CD4-positive, alpha-beta T cell treated with Interleukin-21 for 1 hour (primary cell): ENCODE data around the gene SPEG.
A peak's percentile ranks its signal among the peaks of the same experiment; 100 is the strongest.

ENCODE experiments used
- DNase-seq: peaks from one replicate; pipeline ENCODE4 v3.0.0-alpha.2; 2020

The SPEG gene

DNA sequence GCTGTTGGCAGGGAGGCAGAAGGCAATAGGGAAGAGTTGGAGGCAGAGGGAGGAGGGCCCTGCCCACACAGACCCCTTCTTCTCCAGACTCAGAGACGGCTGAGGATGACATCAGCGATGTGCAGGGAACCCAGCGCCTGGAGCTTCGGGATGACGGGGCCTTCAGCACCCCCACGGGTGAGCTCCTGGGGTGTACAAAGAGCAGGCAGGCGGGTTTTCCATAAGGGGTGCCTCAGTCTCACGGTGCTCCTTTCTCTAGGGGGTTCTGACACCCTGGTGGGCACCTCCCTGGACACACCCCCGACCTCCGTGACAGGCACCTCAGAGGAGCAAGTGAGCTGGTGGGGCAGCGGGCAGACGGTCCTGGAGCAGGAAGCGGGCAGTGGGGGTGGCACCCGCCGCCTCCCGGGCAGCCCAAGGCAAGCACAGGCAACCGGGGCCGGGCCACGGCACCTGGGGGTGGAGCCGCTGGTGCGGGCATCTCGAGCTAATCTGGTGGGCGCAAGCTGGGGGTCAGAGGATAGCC, 10.0 kb downstream of the SPEG start:
- no peak for DNase-seq

DNA sequence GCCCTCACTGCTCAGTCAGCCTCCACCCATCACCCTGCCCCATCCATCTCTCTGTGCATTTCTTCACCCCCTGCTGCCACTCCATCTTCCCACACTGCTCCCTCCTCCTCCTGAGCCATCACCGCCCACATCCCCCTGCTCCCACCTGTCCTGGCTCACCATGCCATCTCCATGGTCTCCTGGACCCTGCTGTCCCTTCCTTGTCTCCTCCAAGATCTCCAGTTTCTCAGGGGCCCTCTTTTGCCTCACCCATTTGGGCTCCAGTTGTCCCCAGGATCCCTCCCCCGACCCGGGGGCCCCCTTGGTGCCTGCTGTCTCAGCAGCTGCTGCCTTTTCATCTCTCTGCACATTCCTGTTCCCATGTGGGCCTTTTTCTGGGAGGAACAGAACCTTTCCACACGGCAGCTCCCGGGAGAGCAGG, 10.6 kb downstream of the SPEG start:
- no peak for DNase-seq

DNA sequence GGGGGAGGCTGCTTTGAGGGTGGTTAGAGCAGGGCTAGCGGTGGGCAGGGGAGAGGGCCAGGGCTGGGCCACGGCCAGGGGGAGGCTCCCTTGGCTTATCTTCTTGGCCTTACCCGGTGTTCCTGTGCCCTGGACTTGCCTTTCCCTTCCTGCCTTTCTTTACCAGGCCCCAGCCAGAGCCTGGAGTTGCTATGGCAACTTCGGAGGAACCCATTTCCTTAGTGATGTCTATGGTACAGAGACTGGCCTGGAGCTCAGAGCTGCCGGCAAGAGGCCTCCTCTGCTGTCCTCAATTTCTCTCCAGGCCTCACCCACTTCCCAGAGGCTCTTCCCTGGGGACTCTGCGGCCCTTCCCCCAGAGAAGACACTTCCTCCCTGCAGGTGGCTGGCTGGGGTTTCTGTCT, 11.5 kb downstream of the SPEG start:
- no peak for DNase-seq

DNA sequence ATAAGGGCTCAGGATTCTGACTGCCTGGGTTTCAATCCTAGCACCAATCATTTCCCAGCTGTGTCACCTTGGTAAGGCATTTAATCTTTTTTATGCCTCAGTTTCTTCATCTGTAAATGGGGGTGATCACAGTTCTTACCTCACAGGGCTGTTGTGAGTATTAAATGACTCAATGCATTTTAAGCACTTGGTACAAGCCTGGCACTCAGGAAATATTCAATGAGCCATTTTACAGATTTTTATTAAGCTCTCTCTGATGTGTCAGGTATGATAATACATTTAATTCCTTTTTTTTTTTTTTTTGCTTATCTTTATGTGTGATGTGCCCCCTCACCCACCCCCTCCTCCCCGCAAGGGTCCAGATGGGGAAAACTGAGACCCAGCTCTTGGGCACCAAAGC, 12.0 kb downstream of the SPEG start:
- DNase-seq, result no peak

DNA sequence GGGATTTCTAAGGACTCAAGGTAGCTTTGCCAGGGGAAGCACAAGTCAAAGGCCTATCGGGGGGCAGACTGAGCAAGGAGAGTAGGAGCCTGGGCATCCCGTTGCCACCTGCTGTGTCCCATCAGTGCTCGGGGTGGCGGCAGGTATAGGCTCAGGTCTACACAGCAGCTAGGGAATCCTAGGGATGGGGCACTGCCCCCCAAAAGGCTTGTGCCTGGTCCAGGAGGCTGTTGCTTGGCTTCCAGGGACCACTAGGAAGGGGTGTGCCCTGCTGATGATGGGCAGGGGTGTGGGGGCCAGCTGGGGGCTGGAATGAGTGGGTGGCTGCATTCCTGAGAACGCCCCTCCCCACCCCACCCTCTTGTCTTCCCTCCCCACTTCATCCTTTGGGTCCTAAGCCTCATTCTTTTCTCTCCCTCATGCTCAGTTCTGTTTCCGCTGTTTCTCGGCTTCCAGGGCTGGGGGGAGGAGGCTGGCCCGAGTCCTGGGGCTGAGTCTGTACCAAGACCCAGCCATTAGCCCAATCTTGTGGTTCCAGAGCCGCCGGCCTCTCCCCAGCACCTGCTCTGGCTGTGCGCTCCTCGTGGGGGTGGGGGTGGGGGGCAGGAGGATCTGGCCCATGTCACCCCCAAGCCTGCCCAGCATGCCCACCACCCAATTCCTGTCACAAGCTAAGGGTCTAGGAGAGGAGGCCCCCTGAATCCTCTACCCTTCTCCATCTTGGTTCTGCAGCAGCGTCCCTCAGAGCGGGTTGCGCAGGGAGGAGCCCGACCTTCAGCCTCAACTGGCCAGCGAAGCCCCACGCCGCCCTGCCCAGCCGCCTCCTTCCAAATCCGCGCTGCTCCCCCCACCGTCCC, 12.8 kb downstream of the SPEG start:
- no peak for DNase-seq

DNA sequence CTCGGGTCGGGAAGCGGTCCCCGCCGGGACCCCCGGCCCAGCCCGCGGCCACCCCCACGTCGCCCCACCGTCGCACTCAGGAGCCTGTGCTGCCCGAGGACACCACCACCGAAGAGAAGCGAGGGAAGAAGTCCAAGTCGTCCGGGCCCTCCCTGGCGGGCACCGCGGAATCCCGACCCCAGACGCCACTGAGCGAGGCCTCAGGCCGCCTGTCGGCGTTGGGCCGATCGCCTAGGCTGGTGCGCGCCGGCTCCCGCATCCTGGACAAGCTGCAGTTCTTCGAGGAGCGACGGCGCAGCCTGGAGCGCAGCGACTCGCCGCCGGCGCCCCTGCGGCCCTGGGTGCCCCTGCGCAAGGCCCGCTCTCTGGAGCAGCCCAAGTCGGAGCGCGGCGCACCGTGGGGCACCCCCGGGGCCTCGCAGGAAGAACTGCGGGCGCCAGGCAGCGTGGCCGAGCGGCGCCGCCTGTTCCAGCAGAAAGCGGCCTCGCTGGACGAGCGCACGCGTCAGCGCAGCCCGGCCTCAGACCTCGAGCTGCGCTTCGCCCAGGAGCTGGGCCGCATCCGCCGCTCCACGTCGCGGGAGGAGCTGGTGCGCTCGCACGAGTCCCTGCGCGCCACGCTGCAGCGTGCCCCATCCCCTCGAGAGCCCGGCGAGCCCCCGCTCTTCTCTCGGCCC, 13.6 kb downstream of the SPEG start:
- no peak for DNase-seq

DNA sequence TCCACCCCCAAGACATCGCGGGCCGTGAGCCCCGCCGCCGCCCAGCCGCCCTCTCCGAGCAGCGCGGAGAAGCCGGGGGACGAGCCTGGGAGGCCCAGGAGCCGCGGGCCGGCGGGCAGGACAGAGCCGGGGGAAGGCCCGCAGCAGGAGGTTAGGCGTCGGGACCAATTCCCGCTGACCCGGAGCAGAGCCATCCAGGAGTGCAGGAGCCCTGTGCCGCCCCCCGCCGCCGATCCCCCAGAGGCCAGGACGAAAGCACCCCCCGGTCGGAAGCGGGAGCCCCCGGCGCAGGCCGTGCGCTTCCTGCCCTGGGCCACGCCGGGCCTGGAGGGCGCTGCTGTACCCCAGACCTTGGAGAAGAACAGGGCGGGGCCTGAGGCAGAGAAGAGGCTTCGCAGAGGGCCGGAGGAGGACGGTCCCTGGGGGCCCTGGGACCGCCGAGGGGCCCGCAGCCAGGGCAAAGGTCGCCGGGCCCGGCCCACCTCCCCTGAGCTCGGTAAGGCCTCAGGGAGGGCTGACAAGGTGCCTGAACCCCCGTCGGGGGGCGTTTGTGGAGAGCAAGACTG, 14.2 kb downstream of the SPEG start:
- no peak for DNase-seq

DNA sequence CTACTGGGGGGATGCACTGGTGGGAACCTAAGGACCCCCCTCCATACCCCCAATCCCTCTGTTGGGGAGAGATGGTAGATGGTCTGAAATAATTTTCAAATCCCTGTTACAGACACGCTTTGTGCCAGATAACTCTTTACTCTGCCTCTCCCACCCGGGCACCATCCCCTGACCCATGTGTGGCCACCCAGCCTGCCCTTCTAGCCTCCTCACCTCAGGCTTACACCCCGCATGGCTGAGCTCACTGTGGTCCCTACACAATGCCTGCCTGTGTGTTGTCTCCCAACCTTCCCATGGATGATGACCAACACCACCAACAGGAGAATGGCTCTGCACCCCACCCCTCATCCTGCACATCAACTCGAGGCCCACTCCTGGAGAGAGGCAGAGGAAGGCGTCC, 15.0 kb downstream of the SPEG start:
- no peak for DNase-seq

DNA sequence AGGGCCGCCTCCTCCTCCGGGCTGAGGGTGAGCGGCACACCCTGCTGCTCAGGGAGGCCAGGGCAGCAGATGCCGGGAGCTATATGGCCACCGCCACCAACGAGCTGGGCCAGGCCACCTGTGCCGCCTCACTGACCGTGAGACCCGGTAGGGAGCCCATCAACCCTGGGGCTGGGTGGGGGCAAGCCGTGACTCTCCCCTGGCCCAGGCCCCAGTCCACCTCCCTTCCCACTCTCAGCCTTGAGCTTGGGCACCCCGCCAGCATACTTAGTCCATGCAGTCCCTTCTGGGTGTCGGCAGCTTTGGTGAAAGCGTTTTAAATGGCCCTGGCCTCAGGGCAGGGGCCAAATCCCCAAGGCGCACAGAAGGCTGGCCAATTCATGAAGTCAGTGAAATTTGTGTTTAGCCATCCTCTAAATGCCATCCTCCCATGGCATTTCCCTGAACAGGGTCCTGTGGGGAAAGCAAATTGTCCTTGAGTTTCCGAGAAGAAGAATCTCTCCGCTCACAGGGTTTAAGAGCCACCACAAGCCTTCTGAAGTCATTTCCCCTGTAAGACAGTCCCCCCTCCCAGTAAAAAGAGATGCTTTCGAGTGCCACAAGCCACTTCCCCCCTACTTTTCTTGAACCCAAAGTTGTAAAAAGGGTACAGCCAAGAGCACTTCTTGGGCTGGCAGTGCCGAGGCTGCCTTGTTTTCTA, 17.2 kb downstream of the SPEG start:
- no peak for DNase-seq

DNA sequence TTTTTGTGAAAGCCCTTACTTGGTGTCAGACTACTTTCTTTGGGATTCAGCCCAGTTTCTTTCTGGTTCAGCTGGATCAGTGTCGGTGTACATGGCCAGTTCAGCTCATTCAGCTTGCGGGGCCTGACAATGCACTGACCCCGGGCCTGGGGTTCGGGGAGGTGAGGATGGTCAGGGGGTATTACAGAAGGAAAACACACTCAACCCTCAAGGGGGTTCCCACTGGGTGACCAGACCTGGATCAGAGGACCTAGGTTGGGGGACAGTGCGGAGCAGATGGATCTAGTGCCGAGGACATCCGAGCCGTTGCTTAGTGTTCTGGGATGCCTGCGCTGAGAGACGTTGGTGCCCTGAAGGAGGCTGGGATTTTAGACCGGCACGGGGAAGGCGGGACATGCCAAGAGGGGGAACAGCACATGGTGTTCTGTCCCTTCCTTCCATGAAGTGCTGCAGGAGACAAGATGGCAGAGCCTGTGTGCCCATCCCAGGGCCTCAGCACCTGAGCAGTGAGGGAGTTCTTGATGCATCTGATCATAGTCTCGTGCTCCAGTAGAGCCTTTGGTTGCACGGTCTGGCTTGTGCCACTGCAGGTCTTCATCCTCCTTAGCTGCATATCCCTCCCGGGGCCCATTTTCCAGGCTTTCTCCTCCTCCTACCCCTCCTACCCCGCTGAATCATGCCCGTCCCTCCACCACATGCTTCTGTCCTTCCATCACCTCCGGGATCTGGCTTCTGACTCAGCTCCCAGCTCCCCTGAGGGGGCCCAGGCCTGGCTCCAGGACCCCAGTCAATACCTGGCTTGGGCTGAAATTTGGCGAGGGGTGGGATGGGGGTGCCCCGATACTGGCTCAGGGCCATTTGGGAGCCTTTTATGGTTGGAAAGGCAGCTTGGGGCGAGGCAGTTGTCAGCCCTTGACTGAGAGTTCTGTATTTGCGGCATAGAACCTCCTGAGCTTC, 18.0 kb downstream of the SPEG start:
- DNase-seq, result no peak

DNA sequence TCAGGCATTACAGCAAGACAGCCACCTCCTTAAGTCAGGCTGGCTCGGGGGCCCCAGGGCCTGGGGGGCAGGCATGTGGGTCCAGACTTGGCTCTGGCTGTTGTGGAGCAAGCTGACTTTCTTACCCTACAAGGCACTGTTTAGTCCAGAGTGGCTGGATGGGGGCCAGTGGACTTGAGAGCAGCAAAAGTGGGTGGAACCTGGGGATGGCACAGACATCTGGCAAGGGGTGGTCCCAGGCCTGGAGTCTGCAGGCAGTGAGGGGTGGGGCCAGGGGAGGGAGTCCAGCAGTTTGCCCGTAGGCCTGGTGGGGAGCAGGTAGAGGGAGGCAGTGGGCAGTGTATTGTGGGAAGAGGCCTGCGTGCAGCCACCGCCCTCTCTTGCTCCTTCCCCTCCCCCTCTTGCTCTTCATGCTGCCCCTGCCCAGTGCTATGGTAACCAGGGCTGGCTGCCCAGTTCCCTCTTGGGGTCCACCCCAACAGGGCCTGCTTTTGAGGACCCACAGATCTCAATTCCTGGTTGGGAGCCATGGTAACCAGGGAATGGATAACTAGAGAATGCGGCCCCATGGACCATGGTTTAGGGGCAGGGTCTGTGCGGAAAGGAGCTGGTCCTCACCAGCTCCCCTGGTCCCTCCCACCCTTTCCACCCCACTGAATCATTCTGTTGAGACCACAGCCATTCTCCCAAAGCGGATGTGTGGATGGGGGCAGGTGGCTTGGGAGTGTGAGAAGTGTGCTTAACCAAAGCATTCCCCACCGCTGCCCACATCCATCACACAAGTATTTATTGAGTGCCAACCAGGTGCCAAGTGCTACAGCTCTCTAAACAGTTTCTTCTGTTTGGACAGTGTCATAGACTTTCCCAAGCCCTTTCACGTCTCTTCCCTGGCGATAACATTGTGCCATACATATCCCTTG, 19.3 kb downstream of the SPEG start:
- no peak for DNase-seq

DNA sequence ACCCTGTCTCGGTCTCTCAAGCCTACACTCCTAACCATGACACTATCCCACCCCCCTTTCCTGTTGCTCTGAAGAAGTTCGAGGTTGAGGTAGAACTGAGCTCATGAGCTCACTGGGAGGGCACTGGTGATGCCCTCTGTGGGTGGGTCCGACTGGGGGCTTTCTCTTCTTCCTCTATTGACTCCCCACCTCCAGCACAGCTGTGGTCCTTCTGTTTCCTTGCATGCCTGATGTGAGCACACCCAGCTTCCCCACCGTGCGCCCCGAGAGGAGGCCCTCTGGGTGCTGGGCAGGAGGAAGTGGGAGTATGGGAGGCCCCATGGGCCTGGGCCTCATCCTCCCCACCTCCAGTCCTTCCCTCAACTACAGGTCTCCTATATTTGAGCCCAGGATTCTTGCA, 20.9 kb downstream of the SPEG start:
- no peak for DNase-seq

DNA sequence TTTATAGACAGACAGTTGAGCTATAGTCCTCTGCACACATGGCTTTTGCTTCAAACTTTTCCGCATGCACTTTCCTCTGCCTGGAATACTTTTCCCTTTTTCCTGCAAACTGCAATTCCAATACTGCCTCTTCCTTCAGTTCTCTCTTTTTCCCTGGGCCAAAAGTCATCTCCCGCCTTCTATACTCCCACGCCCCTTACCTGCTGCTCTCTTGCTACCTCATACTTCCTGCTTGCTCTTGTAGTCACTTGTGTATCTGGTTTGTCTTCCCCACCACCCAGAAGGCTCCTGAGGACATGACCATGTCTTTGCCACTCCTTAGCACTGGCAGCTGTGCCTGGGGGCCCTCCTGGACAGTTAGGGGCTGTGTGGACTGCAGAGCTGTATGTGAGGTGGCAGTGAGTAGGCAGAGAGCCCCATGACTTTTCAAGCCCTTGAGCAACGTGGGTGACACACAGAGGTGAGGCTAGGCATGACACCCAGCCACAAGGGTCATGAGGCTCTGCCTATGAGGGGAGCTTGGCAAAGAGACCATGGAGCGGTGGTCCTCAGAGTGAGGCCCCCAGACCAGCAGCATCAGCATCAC, 23.2 kb downstream of the SPEG start:
- no peak for DNase-seq

DNA sequence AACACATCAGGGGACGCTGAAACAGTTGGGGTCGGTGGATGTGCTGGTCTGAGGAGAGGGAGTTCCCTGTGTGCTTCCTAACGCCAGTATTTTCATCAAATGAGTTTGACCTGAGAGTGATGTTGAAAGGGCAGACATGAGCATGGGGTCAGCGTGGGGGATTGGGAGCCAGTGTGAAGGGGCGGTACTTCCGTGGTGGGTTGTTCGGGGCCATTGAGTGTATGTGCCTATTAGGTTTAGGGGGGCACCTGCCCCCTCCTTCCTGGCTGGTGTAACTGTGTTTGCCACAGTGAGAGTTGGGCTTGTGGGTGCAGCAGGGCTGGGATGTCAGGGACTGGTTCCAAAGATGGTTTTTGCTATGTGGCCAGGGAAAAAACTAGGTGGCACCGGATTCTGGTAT, 24.4 kb downstream of the SPEG start:
- no peak for DNase-seq

DNA sequence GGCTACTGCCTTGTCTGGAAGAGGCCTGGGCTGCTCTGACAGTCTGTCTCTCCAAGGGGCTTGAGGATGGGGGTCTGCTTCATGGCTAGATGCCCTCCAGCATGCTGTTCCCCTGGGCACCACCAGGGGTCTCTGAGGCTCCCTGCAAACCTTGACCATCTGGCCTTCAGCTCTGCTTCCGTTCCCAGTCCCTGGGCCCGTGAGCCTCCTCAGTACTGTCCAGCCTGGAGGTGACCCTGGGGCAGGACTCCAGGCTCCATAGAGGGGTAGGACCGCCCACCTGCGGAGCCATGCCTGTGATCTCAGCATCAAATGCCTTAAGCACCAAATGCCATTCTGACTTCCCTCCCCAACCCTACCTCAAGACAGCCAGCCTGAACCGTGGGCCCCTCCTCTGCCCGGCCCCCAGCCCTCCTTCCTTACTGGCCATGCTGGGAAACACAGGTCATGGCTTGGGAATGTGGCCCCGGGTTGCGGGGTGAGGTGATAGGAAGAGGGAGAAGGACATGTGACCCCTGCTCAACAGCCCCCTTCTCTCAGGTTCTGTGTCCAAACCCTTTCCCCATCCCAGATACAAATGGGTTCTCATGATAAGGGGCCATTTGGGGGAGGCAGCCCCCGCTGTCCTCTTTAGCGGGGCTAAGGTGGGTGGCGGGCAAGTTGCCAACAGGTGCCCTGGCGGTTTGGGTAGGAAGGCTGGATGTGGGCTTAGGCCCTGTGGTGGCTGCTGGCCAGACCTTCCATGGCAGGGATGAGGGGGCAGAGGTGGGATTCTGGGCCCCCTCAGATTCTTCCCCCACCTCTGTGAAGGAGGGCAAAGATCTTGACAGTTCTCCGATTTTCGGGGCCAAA, 25.0 kb downstream of the SPEG start:
- peak; percentile 33 for DNase-seq

DNA sequence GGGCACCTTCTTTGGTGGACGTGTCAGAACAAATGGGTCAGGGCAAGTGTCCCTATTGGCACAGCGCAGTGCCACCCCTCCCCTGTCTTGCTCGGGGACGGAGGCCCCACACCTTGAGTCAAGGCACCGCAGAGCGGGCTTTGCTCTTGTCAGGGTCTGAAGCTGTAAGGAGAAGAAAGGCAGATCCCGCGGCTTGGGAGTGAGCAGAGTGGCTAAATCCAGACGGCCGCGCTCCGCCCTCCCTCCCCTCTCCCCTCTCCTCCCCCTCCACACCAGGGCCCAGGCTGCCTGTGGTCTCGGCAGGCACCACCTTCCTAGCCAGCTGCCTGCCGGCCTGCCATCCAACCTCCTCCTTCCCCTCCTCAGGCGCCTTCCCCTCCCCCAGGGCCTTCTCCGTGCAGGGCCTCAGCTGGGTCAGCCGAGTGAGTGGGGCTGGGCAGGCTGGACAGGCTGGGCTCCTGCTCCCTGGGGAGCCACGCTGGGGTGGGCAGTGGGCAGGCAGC, 25.8 kb downstream of the SPEG start:
- DNase-seq, result no peak

DNA sequence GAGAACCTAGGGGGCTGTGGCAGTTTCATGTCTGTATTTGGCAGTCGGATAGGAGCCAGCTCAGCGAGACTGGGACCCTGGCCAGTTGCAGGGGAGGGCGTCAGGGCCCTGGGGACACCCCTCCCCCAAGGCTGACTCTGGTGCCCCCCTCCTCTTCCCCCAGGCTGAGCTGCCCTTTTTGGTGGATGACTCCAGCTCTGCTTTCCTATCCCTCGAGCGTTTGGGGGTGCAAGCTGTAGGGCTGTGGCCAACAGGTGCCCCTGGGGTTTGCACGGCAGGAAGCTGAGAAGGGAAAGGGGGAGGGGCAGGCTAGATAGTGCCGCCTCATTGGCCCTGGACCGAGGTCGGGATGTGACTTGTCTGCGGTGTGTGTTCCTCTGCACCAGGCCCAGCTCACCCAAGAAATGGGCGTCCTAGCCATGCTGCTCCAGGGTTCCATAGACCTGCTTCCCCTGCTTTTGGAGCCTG, 26.4 kb downstream of the SPEG start:
- no peak for DNase-seq

DNA sequence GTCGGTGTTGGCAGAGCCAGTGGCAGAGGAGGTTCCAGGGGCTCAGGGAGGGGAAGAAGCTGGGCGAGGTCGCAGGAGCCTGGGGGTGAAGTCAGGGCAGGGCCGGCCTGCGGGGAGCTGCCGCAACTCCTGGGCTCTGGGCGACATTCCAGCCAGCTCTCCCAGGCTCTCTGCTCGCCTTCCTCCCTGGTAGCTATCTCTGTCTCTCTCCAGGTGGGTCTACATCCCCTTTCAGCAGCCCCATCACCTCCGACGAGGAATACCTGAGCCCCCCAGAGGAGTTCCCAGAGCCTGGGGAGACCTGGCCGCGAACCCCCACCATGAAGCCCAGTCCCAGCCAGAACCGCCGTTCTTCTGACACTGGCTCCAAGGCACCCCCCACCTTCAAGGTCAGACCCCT, 27.0 kb downstream of the SPEG start:
- DNase-seq, result no peak

DNA sequence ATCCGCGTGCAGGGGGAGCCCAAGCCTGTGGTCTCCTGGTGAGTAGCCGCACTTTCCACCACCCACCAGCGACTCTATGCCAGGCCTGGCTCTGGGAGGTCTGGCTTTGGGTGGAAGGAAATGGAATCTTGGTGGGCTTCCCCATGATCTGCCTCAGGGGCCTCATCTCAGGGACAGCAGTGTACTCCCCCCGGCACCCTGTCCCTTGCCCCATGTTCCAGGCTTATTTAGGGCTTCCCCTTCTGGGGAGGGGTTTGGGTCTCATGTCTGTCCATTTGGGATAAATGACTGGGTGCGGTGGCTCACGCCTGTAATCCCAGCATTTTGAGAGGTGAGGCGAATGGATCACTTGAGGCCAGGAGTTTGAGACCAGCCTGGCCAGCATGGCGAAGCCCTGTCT, 27.7 kb downstream of the SPEG start:
- no peak for DNase-seq
